Sigmoid colon (tissue), 4 donors: ENCODE data around the gene MRRF.

ENCODE experiments used
- CTCF ChIP-seq, 4 experiments: fragments of 450-650 bp in 3 of 4; fragments of 200-600 bp in 1 of 4; IDR thresholded peaks; one replicate each; pipeline ENCODE4 v1.5.1; 2016 to 2019; ENCODE audit warnings: antibody characterized with exemption in 4 of 4, mild to moderate bottlenecking in 3 of 4, moderate library complexity in 2 of 4
- EP300 ChIP-seq, 4 donors: sonication (generic); formaldehyde crosslinking; IDR thresholded peaks; one replicate each; pipeline ENCODE4 v1.6.1; 2017; ENCODE audit warnings: antibody characterized with exemption in 4 of 4

GRCh38 chr9:122236681-122237080, 28.0 kb upstream of the MRRF start:
- TF ChIP-seq CTCF (IDR thresholded peaks at IDR 0.05) (no peak), EP300 (IDR thresholded peaks at IDR 0.05) (no peak)
